ENCODE results near the gene GPC5.

DNA sequence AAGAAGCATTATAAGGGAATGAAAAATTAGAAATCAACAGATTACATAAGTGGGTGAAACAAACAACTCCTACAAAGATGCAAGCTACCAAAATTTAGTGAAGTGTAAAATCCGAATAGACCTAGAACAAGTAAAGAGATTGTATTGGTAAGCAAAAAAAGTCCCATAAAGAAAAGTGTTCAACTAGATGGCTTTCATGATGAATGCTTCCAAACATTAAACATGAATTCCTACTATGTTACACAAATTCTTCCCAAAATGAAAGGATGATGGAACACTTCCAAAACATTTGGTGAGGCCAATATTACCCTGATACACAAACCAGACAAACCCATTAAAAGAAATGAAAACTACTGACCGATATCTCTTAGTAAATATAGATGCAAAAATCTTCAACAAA, 139.0 kb downstream of the GPC5 start:
- TF ChIP-seq, protein P1, sequence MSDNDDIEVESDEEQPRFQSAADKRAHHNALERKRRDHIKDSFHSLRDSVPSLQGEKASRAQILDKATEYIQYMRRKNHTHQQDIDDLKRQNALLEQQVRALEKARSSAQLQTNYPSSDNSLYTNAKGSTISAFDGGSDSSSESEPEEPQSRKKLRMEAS (IDR thresholded peaks at IDR 0.05; ENCODE audit: insufficient read depth, insufficient read length), result no peak
- no peak for TF ChIP-seq EZH2 (IDR thresholded peaks at IDR 0.05; ENCODE audit: borderline replicate concordance, low read depth, low read length, severe bottlenecking)
- TF ChIP-seq, protein P2, sequence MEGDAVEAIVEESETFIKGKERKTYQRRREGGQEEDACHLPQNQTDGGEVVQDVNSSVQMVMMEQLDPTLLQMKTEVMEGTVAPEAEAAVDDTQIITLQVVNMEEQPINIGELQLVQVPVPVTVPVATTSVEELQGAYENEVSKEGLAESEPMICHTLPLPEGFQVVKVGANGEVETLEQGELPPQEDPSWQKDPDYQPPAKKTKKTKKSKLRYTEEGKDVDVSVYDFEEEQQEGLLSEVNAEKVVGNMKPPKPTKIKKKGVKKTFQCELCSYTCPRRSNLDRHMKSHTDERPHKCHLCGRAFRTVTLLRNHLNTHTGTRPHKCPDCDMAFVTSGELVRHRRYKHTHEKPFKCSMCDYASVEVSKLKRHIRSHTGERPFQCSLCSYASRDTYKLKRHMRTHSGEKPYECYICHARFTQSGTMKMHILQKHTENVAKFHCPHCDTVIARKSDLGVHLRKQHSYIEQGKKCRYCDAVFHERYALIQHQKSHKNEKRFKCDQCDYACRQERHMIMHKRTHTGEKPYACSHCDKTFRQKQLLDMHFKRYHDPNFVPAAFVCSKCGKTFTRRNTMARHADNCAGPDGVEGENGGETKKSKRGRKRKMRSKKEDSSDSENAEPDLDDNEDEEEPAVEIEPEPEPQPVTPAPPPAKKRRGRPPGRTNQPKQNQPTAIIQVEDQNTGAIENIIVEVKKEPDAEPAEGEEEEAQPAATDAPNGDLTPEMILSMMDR (IDR thresholded peaks at IDR 0.05; ENCODE audit: extremely low read depth in 1 of 2, insufficient read depth in 1 of 2, low read depth in 1 of 2, low read length in 2 of 2), result no peak
- no peak for TF ChIP-seq POLR2A (IDR thresholded peaks at IDR 0.05; ENCODE audit: low read depth, low read length)
- TF ChIP-seq JUN (IDR thresholded peaks at IDR 0.05; ENCODE audit: borderline replicate concordance, insufficient read depth, insufficient read length, low read depth), result no peak

All from endothelial cell of umbilical vein (primary cell).